ENCODE measurements around the gene UNC80.

The UNC80 gene

DNA sequence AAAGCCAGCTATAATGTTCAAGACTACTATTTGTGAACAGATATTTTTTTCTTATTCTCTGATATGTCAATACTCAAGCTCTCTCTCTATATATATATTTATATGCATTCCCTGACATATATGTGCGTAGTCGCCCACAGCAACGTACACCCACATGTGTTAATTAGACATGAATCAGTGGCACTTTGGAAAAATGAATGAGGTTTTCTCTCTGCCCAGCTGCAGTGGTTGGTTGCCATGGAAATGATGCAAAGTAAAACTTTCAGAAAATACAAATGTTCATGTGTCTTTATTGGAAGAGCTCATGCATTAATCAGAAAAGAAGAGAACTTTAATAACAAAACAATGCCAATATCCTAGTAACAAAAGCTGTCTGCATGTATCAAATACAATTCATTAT is 34.7 kb downstream of the UNC80 start:
- DNase-seq = no peak
- in situ Hi-C loops (cut with MboI; ENCODE audit: low pct_unique_long_range_greater_than_20kb, low sequenced_read_pairs) = no loop called here

DNA sequence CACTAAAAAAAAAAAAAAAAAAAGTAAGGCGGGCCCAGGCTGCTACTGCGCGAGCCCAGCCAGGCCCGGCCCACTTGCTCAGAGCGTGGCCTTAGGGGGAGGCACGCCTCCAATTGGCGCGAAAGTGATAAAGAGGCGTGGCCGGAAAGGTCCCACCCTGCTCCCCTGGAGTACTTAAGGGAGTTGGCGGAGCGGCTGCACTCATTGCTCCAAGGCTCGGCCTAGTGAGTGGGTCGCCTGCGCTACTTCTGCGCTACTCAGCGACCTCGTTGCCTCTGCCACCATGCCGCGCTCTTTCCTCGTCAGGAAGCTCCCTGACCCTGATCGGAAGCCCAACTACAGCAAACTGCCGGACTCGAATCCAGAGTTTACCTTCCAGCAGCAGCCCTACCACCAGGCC is 36.9 kb downstream of the UNC80 start:
- in situ Hi-C loops (cut with MboI; ENCODE audit: low pct_unique_long_range_greater_than_20kb, low sequenced_read_pairs) = no loop called here
- DNase-seq = no peak

DNA sequence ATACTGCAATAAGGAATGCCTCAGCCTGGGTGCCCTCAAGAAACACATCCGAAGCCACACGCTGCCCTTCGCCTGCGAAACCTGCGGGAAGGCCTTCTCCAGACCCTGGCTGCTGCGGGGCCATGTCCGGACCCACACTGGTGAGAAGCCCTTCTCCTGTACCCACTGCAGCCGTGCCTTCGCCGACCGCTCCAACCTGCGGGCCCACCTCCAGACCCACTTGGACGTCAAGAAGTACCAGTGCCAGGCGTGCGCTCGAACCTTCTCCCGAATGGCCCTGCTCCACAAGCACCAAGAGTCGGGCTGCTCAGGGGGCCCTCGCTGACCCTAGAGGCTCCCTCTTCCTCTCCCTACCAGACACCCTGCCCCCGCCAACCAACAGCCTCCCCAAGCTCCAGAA is 37.6 kb downstream of the UNC80 start:
- no peak for DNase-seq
- in situ Hi-C loops (cut with MboI; ENCODE audit: low pct_unique_long_range_greater_than_20kb, low sequenced_read_pairs) = no loop called here

DNA sequence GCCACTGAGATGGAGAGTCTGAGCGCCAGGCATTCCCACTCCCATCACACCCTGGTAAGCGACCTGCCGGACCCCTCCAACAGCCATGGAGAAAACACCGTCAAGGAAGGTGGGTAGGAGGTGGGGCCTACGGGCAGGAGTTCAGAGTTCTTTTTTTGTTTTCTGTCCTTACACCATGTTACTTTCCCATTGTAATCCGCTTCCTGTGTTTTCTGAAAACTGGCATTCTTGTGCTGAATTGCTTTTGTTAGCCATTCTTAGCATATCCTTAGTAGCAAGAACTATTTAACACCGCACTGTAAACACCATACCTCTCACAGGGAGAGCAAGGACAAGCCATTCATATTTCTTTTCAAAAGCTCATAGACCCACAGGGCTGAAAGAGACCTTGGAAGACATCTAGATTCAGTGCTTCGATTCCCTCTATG is 46.2 kb downstream of the UNC80 start:
- DNase-seq = no peak
- in situ Hi-C loops (cut with MboI; ENCODE audit: low pct_unique_long_range_greater_than_20kb, low sequenced_read_pairs) = no loop called here

DNA sequence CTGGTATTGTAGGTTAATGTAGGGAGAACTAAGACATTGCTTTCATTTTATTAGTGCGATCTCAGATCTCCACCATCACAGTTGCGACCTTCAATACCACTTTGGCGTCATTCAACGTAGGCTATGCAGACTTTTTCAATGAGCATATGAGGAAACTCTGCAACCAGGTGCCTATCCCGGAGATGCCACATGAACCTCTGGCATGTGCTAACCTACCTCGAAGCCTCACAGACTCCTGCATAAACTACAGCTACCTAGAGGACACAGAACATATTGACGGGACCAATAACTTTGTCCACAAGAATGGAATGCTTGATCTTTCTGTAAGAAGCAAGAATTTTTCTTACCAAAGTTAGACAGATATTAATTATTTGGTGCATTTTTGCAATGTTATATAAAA is 47.3 kb downstream of the UNC80 start:
- in situ Hi-C loops (cut with MboI; ENCODE audit: low pct_unique_long_range_greater_than_20kb, low sequenced_read_pairs) = no loop called here
- DNase-seq = no peak

DNA sequence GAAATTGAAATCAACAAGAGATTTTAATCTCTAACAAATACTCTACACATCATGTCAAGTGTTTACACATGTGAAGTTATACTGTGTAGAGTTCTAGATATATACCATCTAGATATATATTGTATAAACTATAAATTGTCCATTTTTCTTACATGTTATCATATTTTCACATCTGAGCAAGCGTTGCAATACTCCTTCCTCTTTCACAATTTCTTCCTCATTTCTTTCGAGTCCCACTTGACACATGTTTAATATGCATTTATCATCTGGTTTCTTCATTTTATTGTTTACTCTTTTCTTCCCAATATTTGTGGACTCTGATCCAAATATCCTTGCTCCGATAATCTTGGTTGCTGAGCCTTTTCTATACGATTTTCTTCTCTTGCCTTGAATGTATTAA is 50.2 kb downstream of the UNC80 start:
- peak; percentile 8 for DNase-seq
- in situ Hi-C loops (cut with MboI; ENCODE audit: low pct_unique_long_range_greater_than_20kb, low sequenced_read_pairs) = no loop called here

DNA sequence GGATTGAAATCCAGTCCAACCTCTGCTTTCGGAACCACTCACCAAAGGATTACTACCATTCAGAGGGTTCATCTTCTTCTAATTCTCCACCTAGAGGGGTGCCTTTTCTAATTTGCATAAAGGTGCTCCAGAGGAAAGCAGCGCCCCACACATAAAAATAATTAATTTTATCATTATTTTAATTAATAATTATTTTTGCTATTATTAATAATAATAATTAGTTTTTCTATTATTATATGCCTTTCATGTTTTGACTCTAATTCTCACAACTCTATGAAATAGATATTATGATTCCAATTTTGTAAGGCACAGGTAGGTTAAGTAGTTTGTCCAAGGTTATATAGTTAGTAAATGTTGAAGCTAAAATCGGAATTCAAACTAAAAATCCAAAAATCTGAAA is 51.9 kb downstream of the UNC80 start:
- in situ Hi-C loops (cut with MboI; ENCODE audit: low pct_unique_long_range_greater_than_20kb, low sequenced_read_pairs) = no loop called here
- DNase-seq = no peak

DNA sequence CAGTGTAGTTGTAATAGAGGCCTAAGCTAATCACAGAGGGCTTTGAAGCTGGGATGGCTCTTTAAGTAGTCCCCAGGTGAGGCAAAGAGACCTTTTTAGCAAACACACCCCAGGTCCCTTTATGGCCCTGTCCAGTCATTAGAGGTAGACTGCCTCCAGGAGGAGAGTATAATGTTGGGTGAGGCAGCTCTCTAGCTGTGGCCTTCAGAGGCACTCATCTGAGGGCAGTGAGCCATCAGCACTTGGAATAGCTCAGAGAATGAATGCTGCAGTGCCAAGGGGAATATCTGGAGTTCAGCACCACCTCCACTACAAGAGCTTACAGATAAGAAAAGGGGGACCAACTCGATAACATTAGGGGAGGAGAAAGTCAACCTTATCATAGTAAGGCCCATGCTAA is 52.8 kb downstream of the UNC80 start:
- in situ Hi-C loops (cut with MboI; ENCODE audit: low pct_unique_long_range_greater_than_20kb, low sequenced_read_pairs) = no loop called here

DNA sequence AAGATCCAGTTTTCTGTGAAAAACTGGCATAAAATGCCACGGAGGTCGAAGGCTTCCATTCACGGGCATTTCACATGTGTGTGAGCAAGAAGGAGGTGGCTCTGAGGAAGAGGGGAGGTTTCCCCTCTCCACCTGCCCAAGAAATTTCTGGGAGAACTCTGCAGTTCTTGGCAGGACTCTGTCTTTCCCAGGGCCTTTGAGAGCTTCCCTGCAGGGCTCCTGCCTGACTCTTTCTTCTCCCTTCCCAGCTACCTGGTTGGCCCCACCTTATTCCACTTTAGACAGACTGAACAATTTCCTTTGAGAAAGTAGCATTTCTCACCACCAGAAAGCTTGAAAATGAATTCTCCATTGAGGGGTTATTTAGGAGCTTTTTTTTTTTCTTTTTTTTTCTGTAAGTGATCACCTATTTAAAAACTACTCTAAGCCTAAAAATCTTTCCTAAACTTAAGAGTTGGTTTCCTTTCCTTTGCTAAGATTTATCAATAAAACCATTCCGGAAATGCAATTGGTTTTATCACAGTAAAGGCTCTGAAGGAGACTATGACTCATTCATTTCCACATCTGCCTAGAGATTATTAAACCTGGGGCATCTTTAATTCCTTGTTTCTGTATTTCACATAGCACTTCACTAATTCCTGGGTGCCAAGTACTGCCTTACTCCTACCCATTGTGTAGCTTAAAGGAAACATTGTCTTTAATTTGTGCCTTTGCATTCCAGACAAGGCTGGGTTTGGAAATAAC is 59.3 kb downstream of the UNC80 start:
- no peak for DNase-seq
- in situ Hi-C loops (cut with MboI; ENCODE audit: low pct_unique_long_range_greater_than_20kb, low sequenced_read_pairs) = no loop called here

More for the DNA sequence above, 52.8 kb downstream of the UNC80 start:
- no peak for DNase-seq

DNA sequence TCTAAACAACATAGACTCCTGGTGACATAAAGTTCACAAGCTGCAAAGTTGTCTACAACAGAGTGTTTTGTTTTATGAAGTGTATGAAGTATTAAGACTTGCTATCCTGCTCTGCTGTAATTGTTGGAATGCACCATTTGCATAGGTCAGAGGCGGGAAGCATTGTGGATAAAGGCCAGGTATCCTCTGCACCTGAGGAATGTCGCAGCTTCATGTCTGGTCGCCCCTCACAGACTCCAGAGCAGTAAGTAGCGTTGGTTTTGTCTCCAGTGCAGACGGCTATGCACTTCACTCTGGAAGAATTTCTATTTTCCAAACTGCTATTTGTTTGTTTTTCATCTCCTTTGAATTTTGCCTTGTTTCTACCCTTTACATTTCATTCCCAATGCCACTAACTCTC is 63.1 kb downstream of the UNC80 start:
- no peak for DNase-seq
- in situ Hi-C loops (cut with MboI; ENCODE audit: low pct_unique_long_range_greater_than_20kb, low sequenced_read_pairs) = no loop called here

DNA sequence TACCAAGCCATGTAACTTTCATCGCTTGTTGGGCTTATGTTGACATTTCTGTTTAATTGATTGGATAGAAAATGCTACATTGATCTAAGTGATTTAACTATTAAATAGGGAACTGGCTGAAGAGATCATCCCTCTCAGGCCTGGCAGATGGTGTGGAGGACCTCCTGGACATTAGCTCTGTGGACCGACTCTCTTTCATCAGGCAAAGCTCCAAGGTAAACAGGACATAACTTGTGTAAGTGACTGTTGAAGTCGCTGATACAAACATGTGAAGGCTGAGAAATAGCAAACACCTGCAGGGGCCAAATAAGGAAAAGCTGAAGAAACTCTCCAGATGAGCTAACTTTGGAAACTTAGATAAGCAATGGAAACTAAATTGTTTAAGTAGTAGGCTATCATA is 68.8 kb downstream of the UNC80 start:
- DNase-seq = no peak
- in situ Hi-C loops (cut with MboI; ENCODE audit: low pct_unique_long_range_greater_than_20kb, low sequenced_read_pairs) = no loop called here

DNA sequence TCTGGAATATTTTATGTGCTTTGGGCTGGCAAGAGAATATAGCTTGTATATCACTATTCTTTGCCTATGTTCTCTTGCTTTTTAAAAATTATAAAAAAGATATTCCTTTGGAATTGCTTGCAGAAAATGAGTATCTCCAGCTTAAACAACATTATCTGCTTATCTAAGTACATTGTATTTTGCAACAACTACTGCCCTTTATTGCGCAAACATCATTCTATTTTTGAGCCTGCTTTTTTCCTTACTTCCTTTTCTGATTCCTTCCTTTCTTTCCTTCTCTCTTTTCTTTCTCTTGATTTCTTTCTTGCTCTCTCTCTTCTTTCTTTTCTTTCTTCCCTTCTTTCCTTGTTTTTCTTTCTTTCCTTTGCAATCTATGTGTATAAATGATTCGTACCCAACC is 74.0 kb downstream of the UNC80 start:
- in situ Hi-C loops (cut with MboI; ENCODE audit: low pct_unique_long_range_greater_than_20kb, low sequenced_read_pairs) = no loop called here
- no peak for DNase-seq

DNA sequence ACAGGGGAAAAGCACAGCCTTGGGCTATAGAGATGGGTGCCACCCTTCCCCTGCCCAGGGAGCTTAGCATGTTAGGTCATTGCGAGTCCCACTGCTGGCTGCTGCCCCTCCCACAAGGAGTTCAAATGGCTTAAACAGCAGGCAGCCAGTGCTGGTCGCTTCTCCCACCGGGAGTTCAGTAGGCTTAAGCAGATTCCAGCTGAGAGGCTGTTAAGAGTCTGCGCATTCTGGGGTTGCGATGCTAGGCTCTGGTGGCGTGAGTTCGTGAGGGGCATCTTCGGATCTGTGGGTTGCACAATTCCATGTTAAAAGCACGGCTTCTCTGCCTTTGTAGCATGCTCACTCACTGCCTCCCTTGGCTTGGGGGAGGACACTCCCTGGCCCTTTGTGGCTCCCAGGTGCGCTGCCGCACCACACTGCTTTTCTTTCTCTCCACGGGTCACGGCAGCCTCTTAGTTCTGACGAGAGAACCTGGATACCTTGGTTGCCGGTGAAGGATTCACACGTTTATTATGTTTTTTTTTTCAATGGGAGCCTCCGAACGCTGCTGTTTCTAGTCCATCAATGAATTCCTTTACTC is 93.2 kb downstream of the UNC80 start:
- in situ Hi-C loops (cut with MboI; ENCODE audit: low pct_unique_long_range_greater_than_20kb, low sequenced_read_pairs) = no loop called here
- DNase-seq = no peak

DNA sequence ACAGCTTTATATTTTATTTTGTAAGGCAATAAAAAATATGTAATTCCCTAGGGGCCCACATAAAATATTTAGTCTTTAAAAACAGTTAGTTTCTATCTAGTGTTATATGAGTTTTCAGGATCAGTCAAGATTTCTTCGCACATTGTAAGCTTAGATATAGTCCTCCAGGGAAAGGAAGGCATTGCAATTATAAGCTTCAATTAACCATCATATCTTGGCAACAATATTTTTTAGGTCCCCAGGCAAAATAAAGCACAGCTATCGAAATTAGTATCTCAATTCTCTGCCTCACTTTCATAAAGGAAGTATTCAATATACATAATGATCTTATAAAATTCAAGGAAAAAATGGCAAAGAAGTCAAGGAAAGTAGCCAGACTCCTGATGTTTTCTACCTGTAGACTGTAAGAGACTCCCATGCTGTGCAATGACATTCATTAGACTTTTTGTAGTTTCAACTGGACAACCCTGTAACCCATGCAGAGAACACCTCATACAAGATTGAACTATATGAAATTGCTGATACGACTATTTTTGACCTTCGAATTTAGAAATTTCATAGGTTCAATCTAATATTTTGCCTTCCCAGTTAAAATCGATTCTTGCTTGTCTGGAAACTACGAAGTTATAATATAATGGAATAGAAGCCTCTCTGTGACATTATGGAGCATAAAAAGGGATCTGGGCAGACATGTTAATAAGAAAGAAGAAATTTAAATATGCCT is 96.8 kb downstream of the UNC80 start:
- in situ Hi-C loops (cut with MboI; ENCODE audit: low pct_unique_long_range_greater_than_20kb, low sequenced_read_pairs) = no loop called here

DNA sequence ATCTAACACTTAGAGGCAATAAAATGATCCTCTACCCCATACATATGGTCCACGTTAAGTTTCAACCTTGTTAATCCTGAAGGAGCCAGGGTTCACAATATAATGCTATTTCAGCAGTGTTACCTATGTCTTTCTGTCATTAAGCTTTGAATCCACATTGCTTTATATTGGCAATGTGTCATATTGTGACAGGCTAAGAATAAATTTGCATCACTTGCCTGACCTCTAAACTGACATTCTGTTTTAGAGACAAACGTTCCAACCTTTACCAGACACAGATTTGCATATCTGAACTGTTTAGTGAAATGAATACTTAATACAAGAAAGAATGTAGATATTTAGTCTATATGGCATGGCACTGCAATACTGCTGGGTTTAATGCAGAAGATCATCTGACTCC is 98.4 kb downstream of the UNC80 start:
- in situ Hi-C loops (cut with MboI; ENCODE audit: low pct_unique_long_range_greater_than_20kb, low sequenced_read_pairs) = no loop called here
- DNase-seq = no peak

More for the DNA sequence above, 96.8 kb downstream of the UNC80 start:
- DNase-seq = no peak

DNA sequence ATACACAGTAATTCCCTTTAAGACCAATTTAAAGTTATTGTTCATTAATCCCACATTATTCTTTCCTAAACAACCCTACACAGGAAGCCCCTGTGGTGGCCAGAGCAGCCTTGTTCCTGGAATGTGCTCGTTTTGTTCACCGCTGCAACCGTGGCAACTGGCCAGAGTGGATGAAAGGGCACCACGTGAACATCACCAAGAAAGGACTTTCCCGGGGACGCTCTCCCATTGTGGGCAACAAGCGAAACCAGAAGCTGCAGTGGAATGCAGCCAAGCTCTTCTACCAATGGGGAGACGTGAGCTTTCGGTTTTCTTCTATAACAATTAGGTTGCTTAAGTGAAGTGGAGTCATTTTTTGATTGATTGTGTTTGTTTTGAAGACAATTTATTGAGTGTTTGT is 101.0 kb downstream of the UNC80 start:
- DNase-seq = no peak
- in situ Hi-C loops (cut with MboI; ENCODE audit: low pct_unique_long_range_greater_than_20kb, low sequenced_read_pairs) = no loop called here

DNA sequence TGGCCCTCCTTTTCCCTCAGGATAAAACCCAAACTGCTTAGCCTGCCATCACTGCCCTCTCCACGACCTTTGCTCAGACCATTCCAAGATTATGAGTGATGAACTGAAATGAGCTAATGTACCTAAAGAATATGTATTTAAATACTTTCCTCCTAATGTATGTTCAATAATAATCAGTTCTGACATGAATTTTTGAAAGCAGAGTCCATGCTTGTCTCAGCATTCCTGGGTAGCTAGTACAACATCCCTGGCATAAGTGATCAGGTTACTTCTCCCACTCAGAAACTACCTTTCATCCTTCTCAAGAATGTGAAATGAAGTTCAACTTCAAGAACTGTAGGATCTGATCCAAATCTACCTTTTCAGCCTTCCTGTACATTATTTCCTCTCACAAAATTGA is 103.6 kb downstream of the UNC80 start:
- no peak for DNase-seq

DNA sequence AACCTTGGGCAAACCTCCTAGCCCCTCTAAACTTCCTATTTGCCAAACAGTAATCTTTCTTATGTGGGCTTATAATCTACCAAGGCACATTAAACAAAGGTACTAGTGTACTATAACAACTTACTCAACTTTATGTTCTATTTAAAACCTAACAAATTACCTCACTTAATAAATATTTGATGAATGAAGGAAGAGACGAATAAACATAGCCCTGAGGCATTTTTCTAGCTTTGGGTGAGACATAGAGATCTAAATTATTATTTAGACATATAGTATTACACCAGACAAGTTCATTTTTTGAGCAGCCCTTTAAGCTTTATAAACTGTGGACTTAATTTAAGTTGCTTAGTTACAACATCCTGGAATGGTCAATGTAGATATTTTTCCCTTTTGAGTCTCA is 104.6 kb downstream of the UNC80 start:
- in situ Hi-C loops (cut with MboI; ENCODE audit: low pct_unique_long_range_greater_than_20kb, low sequenced_read_pairs) = no loop called here
- no peak for DNase-seq

More for the DNA sequence above, 103.6 kb downstream of the UNC80 start:
- in situ Hi-C loops (cut with MboI; ENCODE audit: low pct_unique_long_range_greater_than_20kb, low sequenced_read_pairs) = no loop called here

DNA sequence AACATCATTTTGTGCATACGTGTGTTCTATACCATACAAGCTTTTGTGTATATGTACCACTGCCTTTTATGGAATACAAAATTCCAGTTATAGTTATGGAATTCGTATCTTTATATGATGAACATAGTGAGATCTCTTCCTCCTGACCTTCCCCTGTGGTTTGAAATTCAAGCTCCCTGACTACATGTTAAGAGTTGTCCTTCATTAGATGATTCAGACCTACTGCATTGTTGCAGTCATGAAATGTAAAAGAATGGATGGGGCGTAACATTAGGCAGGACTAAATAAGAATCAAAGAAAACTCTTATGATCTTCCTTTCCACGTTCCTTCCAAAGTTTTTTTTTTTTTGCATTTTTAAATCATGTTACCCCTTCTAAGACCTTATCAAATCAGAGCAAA is 107.1 kb downstream of the UNC80 start:
- no peak for DNase-seq
- in situ Hi-C loops (cut with MboI; ENCODE audit: low pct_unique_long_range_greater_than_20kb, low sequenced_read_pairs) = no loop called here

DNA sequence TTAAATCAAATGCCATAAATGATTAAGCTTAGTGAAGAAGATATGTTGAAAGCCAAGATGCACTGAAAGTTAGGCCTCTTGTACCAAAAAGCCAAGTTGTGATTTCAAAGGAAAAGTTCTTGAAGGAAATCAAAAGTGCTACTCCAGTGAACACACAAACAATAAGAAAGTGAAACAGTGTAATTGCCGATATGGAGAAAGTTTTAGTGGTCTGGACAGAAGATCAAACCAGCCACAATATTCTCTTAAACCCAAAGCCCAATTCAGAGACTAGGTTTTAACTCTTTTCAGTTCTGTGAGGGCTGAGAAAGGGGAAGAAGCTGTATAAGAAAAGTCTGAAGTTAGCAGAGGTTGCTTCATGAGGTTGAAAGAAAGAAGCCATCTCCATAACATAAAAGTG is 129.0 kb downstream of the UNC80 start:
- in situ Hi-C loops (cut with MboI; ENCODE audit: low pct_unique_long_range_greater_than_20kb, low sequenced_read_pairs) = no loop called here
- no peak for DNase-seq

DNA sequence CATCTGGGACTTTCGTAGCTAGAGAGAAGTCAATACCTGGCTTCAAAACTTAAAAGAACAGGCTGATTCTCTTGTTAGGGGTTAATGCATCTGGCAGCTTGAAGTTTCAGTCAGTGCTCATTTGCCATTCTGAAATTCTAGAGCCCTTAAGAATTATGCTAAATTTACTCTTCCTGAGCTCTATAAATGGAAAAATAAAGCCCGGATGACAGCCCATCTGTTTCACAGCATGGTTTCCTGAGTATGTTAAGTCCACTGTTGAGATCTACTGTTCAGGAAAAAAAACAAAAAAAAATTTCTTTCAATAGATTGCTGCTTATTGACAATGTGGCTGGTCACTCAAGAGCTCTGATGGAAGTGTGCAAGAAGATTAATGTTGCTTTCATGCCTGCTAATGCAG is 129.5 kb downstream of the UNC80 start:
- no peak for DNase-seq
- in situ Hi-C loops (cut with MboI; ENCODE audit: low pct_unique_long_range_greater_than_20kb, low sequenced_read_pairs) = no loop called here
